HG03097 (cell line): ENCODE data around the gene EPHA6.
"Not testable (repeated sequence)": the region's sequence is repeated elsewhere in the genome, so short reads cannot be mapped to it uniquely, and the experiment has no call there.

Experiments used
- ATAC-seq: cut with Tn5 transposase; IDR thresholded peaks from one replicate; pipeline ENCODE4 v1.9.1; 2021; ENCODE audit not compliant: unreplicated experiment, low FRiP score

The EPHA6 gene

GRCh38 chr3:97552186-97552585 is 737.8 kb downstream of the EPHA6 start:
- no peak for ATAC-seq

- no peak for ATAC-seq
Observed at GRCh38 chr3:97575742-97576141, 761.3 kb downstream of the EPHA6 start.

- ATAC-seq: no peak
Observed at GRCh38 chr3:97576221-97576620, 761.8 kb downstream of the EPHA6 start.

GRCh38 chr3:97579365-97579764 is 765.0 kb downstream of the EPHA6 start:
- no peak for ATAC-seq

- no peak for ATAC-seq
Observed at GRCh38 chr3:97610626-97611025, 796.2 kb downstream of the EPHA6 start.

- ATAC-seq: no peak
Observed at GRCh38 chr3:97612632-97613031, 798.2 kb downstream of the EPHA6 start.

GRCh38 chr3:97613139-97613538 is 798.7 kb downstream of the EPHA6 start:
- no peak for ATAC-seq

GRCh38 chr3:97620514-97620913 is 806.1 kb downstream of the EPHA6 start:
- not testable (repeated sequence) for ATAC-seq

GRCh38 chr3:97636465-97636864 is 822.1 kb downstream of the EPHA6 start:
- ATAC-seq: no peak

- no peak for ATAC-seq
Observed at GRCh38 chr3:97646932-97647331, 832.5 kb downstream of the EPHA6 start.

- ATAC-seq: no peak
Observed at GRCh38 chr3:97647441-97647982, 833.1 kb downstream of the EPHA6 start.

- no peak for ATAC-seq
Observed at GRCh38 chr3:97655971-97656370, 841.6 kb downstream of the EPHA6 start.

- ATAC-seq: no peak
Observed at GRCh38 chr3:97656638-97657037, 842.2 kb downstream of the EPHA6 start.

- ATAC-seq: no peak
Observed at GRCh38 chr3:97658668-97659285, 844.4 kb downstream of the EPHA6 start.

GRCh38 chr3:97662264-97662663 is 847.9 kb downstream of the EPHA6 start:
- ATAC-seq: no peak

GRCh38 chr3:97662762-97663161 is 848.4 kb downstream of the EPHA6 start:
- ATAC-seq: no peak

- no peak for ATAC-seq
Observed at GRCh38 chr3:97665896-97666295, 851.5 kb downstream of the EPHA6 start.

- no peak for ATAC-seq
Observed at GRCh38 chr3:97670952-97671351, 856.6 kb downstream of the EPHA6 start.

- ATAC-seq: no peak
Observed at GRCh38 chr3:97673357-97673997, 859.1 kb downstream of the EPHA6 start.

- ATAC-seq: no peak
Observed at GRCh38 chr3:97674461-97674860, 860.1 kb downstream of the EPHA6 start.

GRCh38 chr3:97680210-97680609 is 865.8 kb downstream of the EPHA6 start:
- no peak for ATAC-seq

- ATAC-seq: no peak
Observed at GRCh38 chr3:97680696-97681095, 866.3 kb downstream of the EPHA6 start.
